Measurements from ENCODE around the gene SIL1. TPM values are rescaled to one million over a fixed set of nuclear protein-coding genes. Genes with fewer than 3 reads are reported as not detected.

The SIL1 gene
- total RNA-seq, 4 donors from 2014 or later, result 41.4 to 63.1 (median 52.8) TPM

GRCh38 chr5:138950421-138951031, 247.6 kb downstream of the SIL1 start:
- no peak for DNase-seq (ENCODE audit: low spot score in 2 of 2)
- WGBS, 2 donors, result 72 to 85% methylated on average over 14 of the region's 14 CpGs

GRCh38 chr5:138949988-138950387, 248.2 kb downstream of the SIL1 start:
- no peaks in the 10 kb centered on the region for H3K27me3 ChIP-seq

More at GRCh38 chr5:138950421-138951031, 247.6 kb downstream of the SIL1 start:
- Histone ChIP-seq H3K36me3 (peaks cover 0 to 17% (median 0%) of the 10 kb centered on the region in 3 donors), H3K27me3 (no peaks in the 10 kb centered on the region), H3K27ac (no peak overlapping the region), H3K4me1 (peaks cover 3 to 87% (median 50%) of the 10 kb centered on the region in 4 donors), H3K4me3 (no peak overlapping the region), H3K9me3 (no peaks in the 10 kb centered on the region)
- TF ChIP-seq EP300 (IDR thresholded peaks at IDR 0.05) (no peak), CTCF (IDR thresholded peaks at IDR 0.05) (no peak), POLR2A (IDR thresholded peaks at IDR 0.05) (no peak)

GRCh38 chr5:138949223-138949574, 249.0 kb downstream of the SIL1 start:
- Histone ChIP-seq H3K27me3 (no peaks in the 10 kb centered on the region), H3K4me3 (no peak overlapping the region), H3K9me3 (no peaks in the 10 kb centered on the region), H3K4me1 (peaks cover 3 to 79% (median 38%) of the 10 kb centered on the region in 4 donors), H3K27ac (peak overlapping the region in 1 of 4 donors; percentile 30), H3K36me3 (peaks cover 0 to 26% (median 0%) of the 10 kb centered on the region in 3 donors)
- DNase-seq (ENCODE audit: low spot score in 2 of 2), result no peak
- 80% methylated on average over 2 of the region's 4 CpGs; no CpG with 5 or more reads in 1 of the 2 donors for WGBS, 2 donors
- TF ChIP-seq POLR2A (IDR thresholded peaks at IDR 0.05), result no peak
- TF ChIP-seq EP300 (IDR thresholded peaks at IDR 0.05), result no peak
- TF ChIP-seq CTCF (IDR thresholded peaks at IDR 0.05), result no peak

More at GRCh38 chr5:138949988-138950387, 248.2 kb downstream of the SIL1 start:
- 91 to 100% methylated on average over 3 of the region's 3 CpGs for WGBS, 2 donors
- Histone ChIP-seq H3K4me3 (no peak overlapping the region), H3K27ac (no peak overlapping the region), H3K36me3 (peaks cover 0 to 19% (median 0%) of the 10 kb centered on the region in 3 donors), H3K4me1 (peaks cover 3 to 82% (median 46%) of the 10 kb centered on the region in 4 donors), H3K9me3 (no peaks in the 10 kb centered on the region)
- no peak for DNase-seq (ENCODE audit: low spot score in 2 of 2)
- TF ChIP-seq CTCF (IDR thresholded peaks at IDR 0.05) (no peak), EP300 (IDR thresholded peaks at IDR 0.05) (no peak), POLR2A (IDR thresholded peaks at IDR 0.05) (no peak)

GRCh38 chr5:138948471-138949222, 249.5 kb downstream of the SIL1 start:
- H3K27ac ChIP-seq, result peak overlapping the region in 2 of 4 donors; percentile 3 to 30
- 59 to 64% methylated on average over 23 of the region's 23 CpGs for WGBS, 2 donors
- peaks cover 0 to 31% (median 0%) of the 10 kb centered on the region in 3 donors for H3K36me3 ChIP-seq
- no peak for TF ChIP-seq POLR2A (IDR thresholded peaks at IDR 0.05)
- no peak for TF ChIP-seq EP300 (IDR thresholded peaks at IDR 0.05)
- no peak for TF ChIP-seq CTCF (IDR thresholded peaks at IDR 0.05)
- no peaks in the 10 kb centered on the region for H3K27me3 ChIP-seq
- peaks cover 3 to 79% (median 33%) of the 10 kb centered on the region in 4 donors for H3K4me1 ChIP-seq
- H3K9me3 ChIP-seq, result no peaks in the 10 kb centered on the region
- no peak overlapping the region for H3K4me3 ChIP-seq
- no peak for DNase-seq (ENCODE audit: low spot score in 2 of 2)

GRCh38 chr5:138947780-138948179, 250.4 kb downstream of the SIL1 start:
- no peak for TF ChIP-seq POLR2A (IDR thresholded peaks at IDR 0.05)
- no peak for TF ChIP-seq EP300 (IDR thresholded peaks at IDR 0.05)
- peaks cover 0 to 71% (median 24%) of the 10 kb centered on the region in 4 donors for H3K4me1 ChIP-seq
- no peak for DNase-seq (ENCODE audit: low spot score in 2 of 2)
- no peak overlapping the region for H3K4me3 ChIP-seq
- peaks cover 0 to 34% (median 0%) of the 10 kb centered on the region in 3 donors for H3K36me3 ChIP-seq
- H3K27me3 ChIP-seq, result no peaks in the 10 kb centered on the region
- 89 to 91% methylated on average over 5 of the region's 5 CpGs for WGBS, 2 donors
- no peaks in the 10 kb centered on the region for H3K9me3 ChIP-seq
- H3K27ac ChIP-seq, result no peak overlapping the region
